ENCODE results near the gene SLCO2A1.

The SLCO2A1 gene

DNA sequence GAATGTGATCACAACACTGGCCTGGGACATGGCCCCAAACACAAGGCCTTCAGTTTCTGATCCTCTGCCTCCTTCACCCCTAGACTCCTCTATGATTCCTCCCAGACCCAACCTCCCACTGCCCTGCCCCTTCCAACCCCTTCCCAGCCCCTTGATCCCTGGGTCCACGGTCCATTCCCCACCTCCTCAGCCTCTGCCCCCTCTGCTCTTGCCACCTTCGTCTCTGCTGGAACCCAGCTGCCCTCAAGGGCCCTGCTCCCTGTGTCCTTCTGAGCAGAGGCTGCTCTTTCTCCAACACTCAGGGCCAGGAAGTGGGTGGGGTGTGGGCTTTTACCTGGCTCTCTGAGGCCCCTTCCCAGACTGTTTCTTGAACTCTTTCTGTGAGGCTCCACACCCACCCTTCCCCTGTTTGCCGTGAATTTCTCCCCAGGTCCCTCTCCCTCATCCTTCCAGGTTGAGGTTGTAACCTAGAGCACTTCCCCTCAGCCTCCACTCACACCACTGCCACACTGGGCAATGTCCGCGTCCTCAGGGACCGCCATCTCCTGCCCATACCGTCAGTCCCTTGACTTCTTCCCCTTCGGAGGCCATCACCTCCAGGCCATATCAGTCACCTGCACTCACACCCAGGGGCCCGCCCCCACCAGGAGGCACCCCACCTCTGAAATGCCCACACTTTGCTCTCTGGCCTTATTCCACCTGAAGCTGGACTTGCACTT is 18.7 kb upstream of the SLCO2A1 start:
- POLR2A ChIA-PET = no interaction called here
- no peaks in the 10 kb centered on the region for H3K9me3 ChIP-seq (ENCODE audit: control insufficient read depth, insufficient read depth, low read depth, low read length)
- H3K27ac ChIP-seq (ENCODE audit: extremely low read depth, low read depth, low read length) = no peak overlapping the region
- no peaks in the 10 kb centered on the region for H3K36me3 ChIP-seq (ENCODE audit: control insufficient read depth in 2 of 2, insufficient read depth in 1 of 2, low read length in 2 of 2)
- no peak for TF ChIP-seq TRIM28 (IDR thresholded peaks at IDR 0.05; ENCODE audit: borderline replicate concordance, low read length)
- TF ChIP-seq ZNF311 (tag by site-specific recombination; IDR thresholded peaks at IDR 0.05; ENCODE audit: borderline replicate concordance) = no peak
- no peak for TF ChIP-seq GLI2 (tag by site-specific recombination; IDR thresholded peaks at IDR 0.05; ENCODE audit: borderline replicate concordance, low read depth)
- no peak for TF ChIP-seq ZNF571 (tag by site-specific recombination; IDR thresholded peaks at IDR 0.05)
- TF ChIP-seq ZNF521 (tag by site-specific recombination; IDR thresholded peaks at IDR 0.05) = no peak
- TF ChIP-seq ZNF791 (tag by site-specific recombination; IDR thresholded peaks at IDR 0.05) = no peak
- TF ChIP-seq, protein P1, sequence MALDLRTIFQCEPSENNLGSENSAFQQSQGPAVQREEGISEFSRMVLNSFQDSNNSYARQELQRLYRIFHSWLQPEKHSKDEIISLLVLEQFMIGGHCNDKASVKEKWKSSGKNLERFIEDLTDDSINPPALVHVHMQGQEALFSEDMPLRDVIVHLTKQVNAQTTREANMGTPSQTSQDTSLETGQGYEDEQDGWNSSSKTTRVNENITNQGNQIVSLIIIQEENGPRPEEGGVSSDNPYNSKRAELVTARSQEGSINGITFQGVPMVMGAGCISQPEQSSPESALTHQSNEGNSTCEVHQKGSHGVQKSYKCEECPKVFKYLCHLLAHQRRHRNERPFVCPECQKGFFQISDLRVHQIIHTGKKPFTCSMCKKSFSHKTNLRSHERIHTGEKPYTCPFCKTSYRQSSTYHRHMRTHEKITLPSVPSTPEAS (tag by site-specific recombination; IDR thresholded peaks at IDR 0.05) = no peak
- no peak for TF ChIP-seq SCRT2 (tag by site-specific recombination; IDR thresholded peaks at IDR 0.05)
- no peak for TF ChIP-seq TCF7L2 (IDR thresholded peaks at IDR 0.05; ENCODE audit: borderline replicate concordance, low read depth, low read length)
- no peak for TF ChIP-seq ZBTB8A (tag by site-specific recombination; IDR thresholded peaks at IDR 0.05)
- TF ChIP-seq ZNF48 (tag by site-specific recombination; IDR thresholded peaks at IDR 0.05) = no peak
- no peak for TF ChIP-seq ZNF366 (tag by site-specific recombination; conservative IDR thresholded peaks at IDR 0.05)
- TF ChIP-seq ZNF350 (tag by site-specific recombination; IDR thresholded peaks at IDR 0.05) = no peak
- TF ChIP-seq, protein P2, sequence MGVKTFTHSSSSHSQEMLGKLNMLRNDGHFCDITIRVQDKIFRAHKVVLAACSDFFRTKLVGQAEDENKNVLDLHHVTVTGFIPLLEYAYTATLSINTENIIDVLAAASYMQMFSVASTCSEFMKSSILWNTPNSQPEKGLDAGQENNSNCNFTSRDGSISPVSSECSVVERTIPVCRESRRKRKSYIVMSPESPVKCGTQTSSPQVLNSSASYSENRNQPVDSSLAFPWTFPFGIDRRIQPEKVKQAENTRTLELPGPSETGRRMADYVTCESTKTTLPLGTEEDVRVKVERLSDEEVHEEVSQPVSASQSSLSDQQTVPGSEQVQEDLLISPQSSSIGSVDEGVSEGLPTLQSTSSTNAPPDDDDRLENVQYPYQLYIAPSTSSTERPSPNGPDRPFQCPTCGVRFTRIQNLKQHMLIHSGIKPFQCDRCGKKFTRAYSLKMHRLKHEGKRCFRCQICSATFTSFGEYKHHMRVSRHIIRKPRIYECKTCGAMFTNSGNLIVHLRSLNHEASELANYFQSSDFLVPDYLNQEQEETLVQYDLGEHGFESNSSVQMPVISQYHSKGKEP (tag by site-specific recombination; IDR thresholded peaks at IDR 0.05) = no peak
- no peak for TF ChIP-seq BCL11B (tag by site-specific recombination; IDR thresholded peaks at IDR 0.05; ENCODE audit: low read depth)
- TF ChIP-seq ZNF544 (tag by site-specific recombination; IDR thresholded peaks at IDR 0.05) = no peak
- no peak for TF ChIP-seq ZFP69B (tag by site-specific recombination; IDR thresholded peaks at IDR 0.05)
- TF ChIP-seq ZNF626 (tag by site-specific recombination; IDR thresholded peaks at IDR 0.05) = no peak
- no peak overlapping the region for H3K4me3 ChIP-seq (ENCODE audit: low read depth, low read length)
- CTCF ChIA-PET = interaction anchor here (0.7 kb wide), 1 partner anchor 18 kb away, joined by 3 read pairs; no protein-coding TSS in a partner anchor
- H3K4me1 ChIP-seq (ENCODE audit: control insufficient read depth, insufficient read depth, low read length) = no peaks in the 10 kb centered on the region

DNA sequence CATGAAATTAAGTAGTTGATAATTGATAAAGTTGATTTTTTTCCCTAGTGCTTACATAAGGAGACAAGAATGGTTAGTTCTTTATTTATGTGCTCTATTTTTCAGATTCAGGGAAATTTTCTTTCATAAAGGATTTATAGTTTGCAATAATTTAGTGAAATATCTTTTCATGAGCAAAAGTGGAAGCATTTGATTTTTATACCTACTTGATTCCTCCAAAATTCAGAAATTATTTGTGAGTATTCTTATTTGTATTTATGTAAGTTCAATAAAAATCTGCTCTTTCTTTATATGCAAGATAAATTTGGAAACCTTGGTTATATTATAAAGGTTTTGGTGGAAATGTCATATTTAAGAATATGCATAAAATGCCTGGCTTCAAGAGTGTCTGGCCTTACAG is 14.7 kb upstream of the SLCO2A1 start:
- ChIA-PET POLR2A (no interaction called here), CTCF (no interaction called here)
- TF ChIP-seq SETDB1 (IDR thresholded peaks at IDR 0.05; ENCODE audit: insufficient read length, low read length) (peak; percentile 93), ZNF623 (tag by site-specific recombination; IDR thresholded peaks at IDR 0.05) (no peak)
- Histone ChIP-seq H3K9me3 (ENCODE audit: control insufficient read depth, insufficient read depth, low read depth, low read length) (no peaks in the 10 kb centered on the region), H3K4me1 (ENCODE audit: control insufficient read depth, insufficient read depth, low read length) (no peaks in the 10 kb centered on the region), H3K27ac (ENCODE audit: extremely low read depth, low read depth, low read length) (no peak overlapping the region), H3K4me3 (ENCODE audit: low read depth, low read length) (no peak overlapping the region), H3K36me3 (ENCODE audit: control insufficient read depth in 2 of 2, insufficient read depth in 1 of 2, low read length in 2 of 2) (no peaks in the 10 kb centered on the region)

DNA sequence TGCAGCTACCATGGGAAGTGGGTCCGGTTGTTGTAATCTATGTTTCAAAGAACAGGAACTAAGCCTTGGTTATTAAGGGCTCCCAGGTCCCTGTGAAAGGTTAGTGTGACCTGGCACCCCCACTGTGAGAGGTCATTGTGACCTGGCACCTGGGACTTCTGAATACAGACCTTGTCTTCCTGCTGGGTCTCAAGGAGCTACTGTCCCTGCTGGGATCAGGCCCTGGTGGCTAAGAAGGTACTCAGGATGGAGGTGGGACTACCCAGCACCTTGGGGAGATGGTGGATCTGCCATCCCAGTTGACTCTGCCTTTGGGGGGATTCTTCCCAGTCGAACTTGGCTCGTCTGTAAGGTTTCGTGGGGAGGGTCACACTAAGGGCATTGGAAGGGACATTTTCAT is 10.3 kb upstream of the SLCO2A1 start:
- CTCF ChIA-PET = interaction anchor here (0.7 kb wide), 1 partner anchor 110 kb away, joined by 3 read pairs; no protein-coding TSS in a partner anchor
- Histone ChIP-seq H3K4me3 (ENCODE audit: low read depth, low read length) (no peak overlapping the region), H3K4me1 (ENCODE audit: control insufficient read depth, insufficient read depth, low read length) (no peaks in the 10 kb centered on the region), H3K27ac (ENCODE audit: extremely low read depth, low read depth, low read length) (no peak overlapping the region), H3K9me3 (ENCODE audit: control insufficient read depth, insufficient read depth, low read depth, low read length) (no peaks in the 10 kb centered on the region), H3K36me3 (ENCODE audit: control insufficient read depth in 2 of 2, insufficient read depth in 1 of 2, low read length in 2 of 2) (no peaks in the 10 kb centered on the region)
- POLR2A ChIA-PET = no interaction called here
- TF ChIP-seq ZNF223 (tag by site-specific recombination; IDR thresholded peaks at IDR 0.05) (no peak), ZNF23 (tag by site-specific recombination; IDR thresholded peaks at IDR 0.05; ENCODE audit: borderline replicate concordance) (no peak), ZNF660 (tag by site-specific recombination; IDR thresholded peaks at IDR 0.05) (no peak), OSR2 (tag by site-specific recombination; IDR thresholded peaks at IDR 0.05) (no peak), ZNF433 (tag by site-specific recombination; IDR thresholded peaks at IDR 0.05; ENCODE audit: low read depth) (no peak), SP2 (tag by site-specific recombination; IDR thresholded peaks at IDR 0.05) (no peak), ZNF239 (tag by site-specific recombination; IDR thresholded peaks at IDR 0.05) (no peak), ZSCAN30 (tag by site-specific recombination; IDR thresholded peaks at IDR 0.05) (no peak), ZNF48 (tag by site-specific recombination; IDR thresholded peaks at IDR 0.05) (no peak), ZNF768 (tag by site-specific recombination; IDR thresholded peaks at IDR 0.05) (no peak)
- TF ChIP-seq, protein P3, sequence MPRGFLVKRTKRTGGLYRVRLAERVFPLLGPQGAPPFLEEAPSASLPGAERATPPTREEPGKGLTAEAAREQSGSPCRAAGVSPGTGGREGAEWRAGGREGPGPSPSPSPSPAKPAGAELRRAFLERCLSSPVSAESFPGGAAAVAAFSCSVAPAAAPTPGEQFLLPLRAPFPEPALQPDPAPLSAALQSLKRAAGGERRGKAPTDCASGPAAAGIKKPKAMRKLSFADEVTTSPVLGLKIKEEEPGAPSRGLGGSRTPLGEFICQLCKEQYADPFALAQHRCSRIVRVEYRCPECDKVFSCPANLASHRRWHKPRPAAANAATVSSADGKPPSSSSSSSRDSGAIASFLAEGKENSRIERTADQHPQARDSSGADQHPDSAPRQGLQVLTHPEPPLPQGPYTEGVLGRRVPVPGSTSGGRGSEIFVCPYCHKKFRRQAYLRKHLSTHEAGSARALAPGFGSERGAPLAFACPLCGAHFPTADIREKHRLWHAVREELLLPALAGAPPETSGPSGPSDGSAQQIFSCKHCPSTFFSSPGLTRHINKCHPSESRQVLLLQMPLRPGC (tag by site-specific recombination; IDR thresholded peaks at IDR 0.05) = no peak
